ENCODE measurements around the gene ASB10. TPM values are rescaled to one million over a fixed set of nuclear protein-coding genes. Genes with fewer than 3 reads are reported as not detected.
A peak's percentile ranks its signal among the peaks of the same experiment; 100 is the strongest.

ASB10 gene
- total RNA-seq, 2 donors from 2014 or later, result not detected

DNA sequence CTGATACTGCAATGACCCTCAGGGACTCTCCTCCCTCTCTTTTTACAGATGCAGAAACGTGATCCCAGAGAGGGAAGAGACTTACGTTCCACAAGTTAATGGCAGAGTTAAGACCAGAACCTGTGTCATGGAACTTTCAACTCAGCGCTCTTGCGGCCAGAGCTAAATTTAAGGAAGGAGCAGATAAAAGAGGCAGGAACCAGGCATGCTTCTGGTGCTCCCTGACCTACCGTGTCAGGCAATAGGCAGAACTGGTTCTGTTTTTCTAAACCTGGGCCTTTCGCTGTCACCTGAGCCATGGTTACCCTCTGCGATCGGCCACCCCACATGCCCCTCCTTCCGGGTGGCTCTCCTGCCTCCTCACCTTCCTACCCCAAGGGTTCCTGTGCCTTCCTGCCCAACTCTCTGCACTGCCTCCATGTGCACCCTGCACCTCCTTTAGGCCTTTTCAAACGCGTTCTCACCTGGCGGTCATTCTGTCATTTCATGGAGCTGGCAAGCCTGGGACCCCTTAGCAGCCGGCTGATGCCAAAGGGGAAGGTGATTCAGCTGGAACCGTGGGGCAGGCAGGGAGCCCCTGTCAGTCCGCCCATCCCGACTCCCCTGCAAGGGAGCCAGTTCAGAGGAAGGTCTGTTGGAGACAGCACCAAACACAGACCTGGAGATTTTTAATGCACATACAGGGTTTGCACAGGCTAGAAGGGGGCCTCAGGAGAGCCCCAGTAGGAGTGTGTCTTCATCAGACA lies 11.8 kb downstream of the ASB10 start:
- peaks cover 44% of the 10 kb centered on the region for H3K27me3 Mint-ChIP-seq (ENCODE audit: low read depth)
- DNase-seq, result no peak
- no peaks in the 10 kb centered on the region for H3K9me3 Mint-ChIP-seq

GRCh38 chr7:151174246-151175046 lies 12.6 kb downstream of the ASB10 start:
- Mint-ChIP-seq H3K36me3 (ENCODE audit: insufficient read depth in 2 of 2) (no peaks in the 10 kb centered on the region), H3K4me3 (no peak overlapping the region), H3K9me3 (no peaks in the 10 kb centered on the region), H3K27ac (no peak overlapping the region), H3K4me1 (ENCODE audit: low read depth) (no peaks in the 10 kb centered on the region), H3K27me3 (ENCODE audit: low read depth) (peaks cover 52% of the 10 kb centered on the region)
- ATAC-seq (replicated peaks in 1 of 2), result peak in 1 of 2 donors; percentile 34
- DNase-seq, result peak; percentile 16 to 21

More for the DNA sequence above, 11.8 kb downstream of the ASB10 start:
- no peaks in the 10 kb centered on the region for H3K4me1 Mint-ChIP-seq (ENCODE audit: low read depth)
- H3K4me3 Mint-ChIP-seq, result no peak overlapping the region
- ATAC-seq (replicated peaks in 1 of 2), result no peak
- no peaks in the 10 kb centered on the region for H3K36me3 Mint-ChIP-seq (ENCODE audit: insufficient read depth in 2 of 2)
- H3K27ac Mint-ChIP-seq, result no peak overlapping the region

DNA sequence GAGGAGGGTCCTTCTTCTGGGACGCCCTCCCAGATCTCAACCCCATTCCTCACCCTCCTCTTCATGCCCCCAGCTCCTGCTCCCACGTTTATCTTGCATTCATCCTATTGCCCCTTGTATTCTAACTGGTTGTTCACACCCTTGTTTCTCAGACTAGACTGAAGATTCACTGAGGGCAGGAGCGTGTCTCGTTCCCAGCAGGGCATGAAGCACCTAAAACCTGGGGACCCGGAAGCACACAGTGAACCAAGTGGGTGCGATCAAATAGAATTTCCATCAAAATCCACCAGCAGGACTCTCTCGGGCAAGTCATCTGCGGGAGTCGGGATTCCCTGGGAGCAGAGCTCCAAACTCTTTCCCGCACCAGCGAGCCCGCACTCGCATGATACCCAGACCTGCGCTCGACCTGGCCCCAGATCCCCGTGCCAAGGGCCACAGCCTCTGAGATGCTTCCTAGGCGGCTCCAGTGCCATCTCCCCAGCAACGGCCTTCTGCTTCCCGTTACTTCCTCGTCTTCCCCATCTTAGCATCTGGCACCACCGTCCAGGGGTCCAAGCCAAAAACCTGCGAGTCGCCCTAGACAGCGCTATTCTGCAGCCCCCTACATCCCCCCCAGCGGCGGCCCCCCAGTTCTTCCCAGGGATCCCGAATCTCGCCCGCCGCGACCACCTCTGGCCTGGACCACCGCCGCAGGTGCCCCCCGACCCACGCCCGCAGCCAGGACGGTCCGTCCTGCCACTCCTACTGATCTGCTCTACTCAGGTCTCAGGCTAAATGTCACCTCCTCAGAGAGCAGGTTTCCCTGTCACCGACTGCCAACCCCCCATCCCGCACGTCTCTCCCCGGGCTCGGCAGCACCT lies 13.4 kb downstream of the ASB10 start:
- peaks cover 55% of the 10 kb centered on the region for H3K27me3 Mint-ChIP-seq (ENCODE audit: low read depth)

DNA sequence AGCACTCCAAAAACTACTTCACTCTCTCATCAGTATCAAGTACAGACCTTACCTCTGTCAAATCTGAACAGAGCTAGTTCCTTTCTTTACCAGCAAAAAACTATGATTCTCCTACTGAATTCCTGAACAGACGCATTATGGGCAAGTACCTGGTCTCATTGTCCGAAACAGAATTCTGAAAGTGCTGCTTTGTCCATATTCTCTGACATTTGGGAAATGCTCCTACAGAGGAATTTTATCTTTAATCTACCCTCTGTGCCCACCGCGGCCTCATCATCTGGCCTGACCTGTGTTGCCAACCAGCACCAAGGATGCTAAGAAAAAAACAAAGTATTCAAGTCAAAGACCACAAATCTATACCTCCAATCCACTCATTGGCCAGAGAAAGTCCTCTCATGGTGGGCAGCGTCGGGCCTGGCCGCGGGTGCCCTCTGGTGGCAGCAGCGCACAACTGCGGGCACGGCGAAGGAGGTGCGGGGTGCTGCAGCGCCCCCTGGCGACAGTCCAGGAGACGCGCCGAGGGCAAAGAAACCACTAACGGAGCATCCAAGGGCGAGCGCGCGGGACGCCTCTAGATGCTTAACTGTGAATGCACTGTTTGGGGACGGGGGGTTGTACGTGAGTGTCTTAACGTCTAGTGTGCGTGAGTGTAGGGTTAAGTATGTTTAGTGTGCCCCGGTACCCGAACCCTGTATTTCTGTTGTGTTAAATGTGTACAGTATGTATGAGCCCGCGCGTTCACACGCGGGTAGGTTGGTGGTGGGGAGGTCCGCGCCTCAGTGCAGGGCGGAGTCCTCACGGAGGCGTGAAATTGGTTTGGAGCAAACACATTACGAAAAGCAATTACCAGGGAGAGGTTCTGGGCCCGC lies 14.5 kb downstream of the ASB10 start:
- Mint-ChIP-seq H3K9me3 (no peaks in the 10 kb centered on the region), H3K27me3 (ENCODE audit: low read depth) (peaks cover 61% of the 10 kb centered on the region), H3K4me1 (ENCODE audit: low read depth) (peaks cover 7% of the 10 kb centered on the region), H3K36me3 (ENCODE audit: insufficient read depth in 2 of 2) (no peaks in the 10 kb centered on the region), H3K27ac (no peak overlapping the region), H3K4me3 (no peak overlapping the region)
- DNase-seq (peak; percentile 80 to 88), ATAC-seq (replicated peaks in 1 of 2) (peak; percentile 53 to 61)

More for the DNA sequence above, 13.4 kb downstream of the ASB10 start:
- Mint-ChIP-seq H3K36me3 (ENCODE audit: insufficient read depth in 2 of 2) (no peaks in the 10 kb centered on the region), H3K4me1 (ENCODE audit: low read depth) (peaks cover 2% of the 10 kb centered on the region), H3K4me3 (no peak overlapping the region), H3K27ac (no peak overlapping the region), H3K9me3 (no peaks in the 10 kb centered on the region)
- ATAC-seq (replicated peaks in 1 of 2), result no peak
- DNase-seq, result no peak

- Mint-ChIP-seq H3K36me3 (ENCODE audit: insufficient read depth in 2 of 2) (no peaks in the 10 kb centered on the region), H3K27ac (no peak overlapping the region), H3K4me3 (peak overlapping the region; percentile 68 to 80), H3K27me3 (ENCODE audit: low read depth) (peaks cover 58% of the 10 kb centered on the region), H3K4me1 (ENCODE audit: low read depth) (peaks cover 7% of the 10 kb centered on the region), H3K9me3 (no peaks in the 10 kb centered on the region)
- DNase-seq (no peak), ATAC-seq (replicated peaks in 1 of 2) (no peak)
These were observed 18.3 kb downstream of the ASB10 start for GRCh38 chr7:151168787-151169162.

GRCh38 chr7:151168003-151168786 lies 18.9 kb downstream of the ASB10 start:
- no peak overlapping the region for H3K27ac Mint-ChIP-seq
- ATAC-seq (replicated peaks in 1 of 2), result peak; percentile 89 to 90
- no peaks in the 10 kb centered on the region for H3K36me3 Mint-ChIP-seq (ENCODE audit: insufficient read depth in 2 of 2)
- peak; percentile 77 to 80 for DNase-seq
- H3K9me3 Mint-ChIP-seq, result no peaks in the 10 kb centered on the region
- peaks cover 7% of the 10 kb centered on the region for H3K4me1 Mint-ChIP-seq (ENCODE audit: low read depth)
- peak overlapping the region; percentile 68 to 80 for H3K4me3 Mint-ChIP-seq
- peaks cover 53% of the 10 kb centered on the region for H3K27me3 Mint-ChIP-seq (ENCODE audit: low read depth)

- Mint-ChIP-seq H3K36me3 (ENCODE audit: insufficient read depth in 2 of 2) (no peaks in the 10 kb centered on the region), H3K4me1 (ENCODE audit: low read depth) (peaks cover 7% of the 10 kb centered on the region), H3K9me3 (no peaks in the 10 kb centered on the region), H3K27ac (no peak within 1 kb of the TSS), H3K4me3 (peak within 1 kb of the TSS; percentile 68 to 80), H3K27me3 (ENCODE audit: low read depth) (peaks cover 44% of the 10 kb centered on the region)
- DNase-seq (peak; percentile 24 to 25), ATAC-seq (replicated peaks in 1 of 2) (peak; percentile 51 to 65)
These were observed 19.7 kb downstream of the ASB10 start, which contains the start of gene GBX1 for GRCh38 chr7:151167197-151167961. GBX1 (minus strand) TSS chr7:151167694; CDS start chr7:151167548, 146 bp downstream.

GRCh38 chr7:151166629-151167196 lies 20.3 kb downstream of the ASB10 start:
- Mint-ChIP-seq H3K4me3 (peak overlapping the region; percentile 25 to 43), H3K27me3 (ENCODE audit: low read depth) (peaks cover 38% of the 10 kb centered on the region), H3K27ac (no peak overlapping the region), H3K4me1 (ENCODE audit: low read depth) (peaks cover 7% of the 10 kb centered on the region), H3K9me3 (no peaks in the 10 kb centered on the region), H3K36me3 (ENCODE audit: insufficient read depth in 2 of 2) (no peaks in the 10 kb centered on the region)
- no peak for ATAC-seq (replicated peaks in 1 of 2)
- no peak for DNase-seq

- H3K4me1 Mint-ChIP-seq (ENCODE audit: low read depth), result no peaks in the 10 kb centered on the region
- H3K27me3 Mint-ChIP-seq (ENCODE audit: low read depth), result peaks cover 8% of the 10 kb centered on the region
- H3K4me3 Mint-ChIP-seq, result no peak overlapping the region
- ATAC-seq (replicated peaks in 1 of 2), result no peak
- no peak for DNase-seq
- H3K9me3 Mint-ChIP-seq, result no peaks in the 10 kb centered on the region
- no peak overlapping the region for H3K27ac Mint-ChIP-seq
- no peaks in the 10 kb centered on the region for H3K36me3 Mint-ChIP-seq (ENCODE audit: insufficient read depth in 2 of 2)
These were observed 25.3 kb downstream of the ASB10 start for GRCh38 chr7:151161757-151162156.

GRCh38 chr7:151157645-151158329 lies 29.3 kb downstream of the ASB10 start:
- ATAC-seq (replicated peaks in 1 of 2) (no peak), DNase-seq (no peak)
- peaks cover 16% of the 10 kb centered on the region for H3K27me3 Mint-ChIP-seq (ENCODE audit: low read depth)
- no peaks in the 10 kb centered on the region for H3K4me1 Mint-ChIP-seq (ENCODE audit: low read depth)
- H3K9me3 Mint-ChIP-seq, result no peaks in the 10 kb centered on the region
- no peak overlapping the region for H3K4me3 Mint-ChIP-seq
- H3K27ac Mint-ChIP-seq, result no peak overlapping the region
- H3K36me3 Mint-ChIP-seq (ENCODE audit: insufficient read depth in 2 of 2), result no peaks in the 10 kb centered on the region

Data from activated T-cell treated with anti-CD3 and anti-CD28 coated beads, Interleukin-2, amount 50 U/mL, for 72 hours (primary cell).